ENCODE measurements around the gene GK.

GK gene

DNA sequence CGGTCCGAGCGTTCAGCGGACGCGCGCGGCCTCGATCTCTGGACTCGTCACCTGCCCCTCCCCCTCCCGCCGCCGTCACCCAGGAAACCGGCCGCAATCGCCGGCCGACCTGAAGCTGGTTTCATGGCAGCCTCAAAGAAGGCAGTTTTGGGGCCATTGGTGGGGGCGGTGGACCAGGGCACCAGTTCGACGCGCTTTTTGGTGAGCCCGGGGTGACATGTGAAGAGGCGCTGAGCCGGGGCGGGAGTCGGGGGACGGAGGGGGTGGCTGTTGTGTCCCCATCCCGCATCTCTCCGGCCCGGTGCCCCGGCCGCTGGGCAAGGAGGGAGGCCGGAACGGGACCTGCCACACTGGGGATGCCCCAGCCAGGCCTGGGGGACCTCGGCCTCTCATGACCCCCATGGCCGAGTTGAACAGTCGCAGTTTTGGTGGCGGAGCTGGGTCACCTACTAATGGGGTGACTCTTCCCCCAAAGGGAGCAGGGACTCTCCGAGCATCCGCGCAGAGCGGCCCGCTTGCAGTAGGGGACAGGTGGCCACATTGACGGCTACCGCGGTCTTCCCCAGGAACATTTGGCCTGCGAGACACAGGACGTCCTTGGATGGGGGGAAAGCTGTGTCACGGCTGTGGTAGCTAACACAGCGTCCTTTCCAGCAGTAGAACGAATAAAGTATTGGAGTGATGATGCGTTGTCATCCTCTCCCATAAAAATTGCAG lies at the start of gene GK:
GK (plus strand) TSS at position 9 of the 717 bp plus-strand sequence; CDS start at position 124, 115 bp downstream.
- peaks cover 7% of the 10 kb centered on the region for H3K4me1 ChIP-seq (ENCODE audit: insufficient read depth, poor library complexity, severe bottlenecking)
- ATAC-seq (ENCODE audit: low read depth) (no peak), DNase-seq (ENCODE audit: low spot score) (no peak)
- H3K36me3 ChIP-seq (ENCODE audit: low read depth): no peaks in the 10 kb centered on the region
- no peaks in the 10 kb centered on the region for H3K27me3 ChIP-seq (ENCODE audit: insufficient read depth, poor library complexity, severe bottlenecking)
- TF ChIP-seq, protein P1, sequence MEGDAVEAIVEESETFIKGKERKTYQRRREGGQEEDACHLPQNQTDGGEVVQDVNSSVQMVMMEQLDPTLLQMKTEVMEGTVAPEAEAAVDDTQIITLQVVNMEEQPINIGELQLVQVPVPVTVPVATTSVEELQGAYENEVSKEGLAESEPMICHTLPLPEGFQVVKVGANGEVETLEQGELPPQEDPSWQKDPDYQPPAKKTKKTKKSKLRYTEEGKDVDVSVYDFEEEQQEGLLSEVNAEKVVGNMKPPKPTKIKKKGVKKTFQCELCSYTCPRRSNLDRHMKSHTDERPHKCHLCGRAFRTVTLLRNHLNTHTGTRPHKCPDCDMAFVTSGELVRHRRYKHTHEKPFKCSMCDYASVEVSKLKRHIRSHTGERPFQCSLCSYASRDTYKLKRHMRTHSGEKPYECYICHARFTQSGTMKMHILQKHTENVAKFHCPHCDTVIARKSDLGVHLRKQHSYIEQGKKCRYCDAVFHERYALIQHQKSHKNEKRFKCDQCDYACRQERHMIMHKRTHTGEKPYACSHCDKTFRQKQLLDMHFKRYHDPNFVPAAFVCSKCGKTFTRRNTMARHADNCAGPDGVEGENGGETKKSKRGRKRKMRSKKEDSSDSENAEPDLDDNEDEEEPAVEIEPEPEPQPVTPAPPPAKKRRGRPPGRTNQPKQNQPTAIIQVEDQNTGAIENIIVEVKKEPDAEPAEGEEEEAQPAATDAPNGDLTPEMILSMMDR (IDR thresholded peaks at IDR 0.05; ENCODE audit: poor library complexity, severe bottlenecking): no peak
- no peak within 1 kb of the TSS for H3K27ac ChIP-seq (ENCODE audit: poor library complexity, severe bottlenecking)
- no peaks in the 10 kb centered on the region for H3K9me3 ChIP-seq (ENCODE audit: severe bottlenecking)
- peak within 1 kb of the TSS; percentile 55 for H3K4me3 ChIP-seq (ENCODE audit: severe bottlenecking)

DNA sequence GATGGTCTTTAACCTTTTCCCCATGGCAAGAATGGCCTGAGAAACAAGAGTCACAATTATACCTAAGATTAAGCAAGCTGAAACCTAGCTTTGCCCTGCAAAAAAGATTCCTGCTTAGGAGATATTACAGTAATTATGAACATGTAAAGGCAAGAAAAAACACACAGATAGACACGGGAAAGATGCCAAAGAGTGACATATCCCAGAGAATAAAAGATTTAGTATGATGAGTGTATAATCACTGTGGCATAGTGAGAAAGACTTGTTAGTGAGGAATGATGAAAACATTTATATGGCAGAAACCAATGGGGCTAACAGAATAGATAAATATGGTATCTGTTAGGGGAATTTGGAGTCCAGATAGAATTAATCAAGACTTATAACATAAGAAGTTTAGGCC lies 46.1 kb upstream of the GK start:
- Histone ChIP-seq H3K9me3 (ENCODE audit: severe bottlenecking) (no peaks in the 10 kb centered on the region), H3K27me3 (ENCODE audit: insufficient read depth, poor library complexity, severe bottlenecking) (no peaks in the 10 kb centered on the region), H3K4me1 (ENCODE audit: insufficient read depth, poor library complexity, severe bottlenecking) (no peaks in the 10 kb centered on the region), H3K27ac (ENCODE audit: poor library complexity, severe bottlenecking) (no peak overlapping the region), H3K4me3 (ENCODE audit: severe bottlenecking) (no peak overlapping the region), H3K36me3 (ENCODE audit: low read depth) (no peaks in the 10 kb centered on the region)
- ATAC-seq (ENCODE audit: low read depth) (peak; percentile 29; the same call in 1 of the 3 replicates), DNase-seq (ENCODE audit: low spot score) (no peak)
- TF ChIP-seq, protein P1 (IDR thresholded peaks at IDR 0.05; ENCODE audit: poor library complexity, severe bottlenecking): no peak

DNA sequence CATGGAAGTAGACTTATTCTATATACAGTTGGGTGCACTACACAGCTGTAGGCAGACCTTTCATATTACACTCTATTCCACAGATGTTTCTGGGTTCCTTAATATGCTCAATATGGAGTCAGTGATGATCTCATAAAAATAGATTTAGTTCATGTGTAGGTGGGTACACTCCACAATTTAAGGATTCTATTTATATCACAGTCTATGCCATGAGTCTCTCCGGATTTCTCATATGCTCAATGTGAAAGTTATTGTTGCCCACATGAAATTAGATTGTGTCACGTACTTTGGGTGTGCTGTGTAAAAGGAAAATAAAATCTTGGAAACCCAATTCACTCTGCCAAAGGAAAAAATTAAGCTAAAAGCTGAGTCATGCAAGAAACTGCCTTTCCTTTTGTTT lies 43.2 kb upstream of the GK start:
- Histone ChIP-seq H3K27ac (ENCODE audit: poor library complexity, severe bottlenecking) (no peak overlapping the region), H3K9me3 (ENCODE audit: severe bottlenecking) (no peaks in the 10 kb centered on the region), H3K36me3 (ENCODE audit: low read depth) (no peaks in the 10 kb centered on the region), H3K27me3 (ENCODE audit: insufficient read depth, poor library complexity, severe bottlenecking) (no peaks in the 10 kb centered on the region), H3K4me1 (ENCODE audit: insufficient read depth, poor library complexity, severe bottlenecking) (no peaks in the 10 kb centered on the region), H3K4me3 (ENCODE audit: severe bottlenecking) (no peak overlapping the region)
- DNase-seq (ENCODE audit: low spot score) (no peak), ATAC-seq (ENCODE audit: low read depth) (no peak)
- TF ChIP-seq, protein P1 (IDR thresholded peaks at IDR 0.05; ENCODE audit: poor library complexity, severe bottlenecking): no peak

DNA sequence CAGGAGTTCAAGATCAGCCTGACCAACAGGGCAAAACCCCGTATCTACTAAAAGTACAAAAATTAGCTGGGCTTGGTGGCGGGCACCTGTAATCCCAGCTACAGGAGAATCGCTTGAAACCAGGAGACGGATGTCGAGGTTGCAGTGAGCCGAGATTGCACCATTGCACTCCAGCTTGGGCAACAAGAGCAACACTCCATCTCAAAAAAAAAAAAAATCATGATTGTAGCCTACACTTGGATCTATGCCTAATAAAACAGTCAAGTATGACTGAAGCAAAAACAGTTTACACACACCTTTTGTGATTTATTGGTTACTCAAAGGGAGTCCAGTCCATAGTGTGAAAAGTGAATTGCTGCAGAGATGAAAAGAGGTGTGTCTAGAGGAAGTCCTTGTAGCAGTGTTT lies 41.0 kb upstream of the GK start:
- Histone ChIP-seq H3K27ac (ENCODE audit: poor library complexity, severe bottlenecking) (no peak overlapping the region), H3K4me1 (ENCODE audit: insufficient read depth, poor library complexity, severe bottlenecking) (no peaks in the 10 kb centered on the region), H3K27me3 (ENCODE audit: insufficient read depth, poor library complexity, severe bottlenecking) (no peaks in the 10 kb centered on the region), H3K36me3 (ENCODE audit: low read depth) (no peaks in the 10 kb centered on the region), H3K4me3 (ENCODE audit: severe bottlenecking) (no peak overlapping the region), H3K9me3 (ENCODE audit: severe bottlenecking) (no peaks in the 10 kb centered on the region)
- no peak for DNase-seq (ENCODE audit: low spot score)
- TF ChIP-seq, protein P1 (IDR thresholded peaks at IDR 0.05; ENCODE audit: poor library complexity, severe bottlenecking): no peak
- ATAC-seq (ENCODE audit: low read depth): no peak

DNA sequence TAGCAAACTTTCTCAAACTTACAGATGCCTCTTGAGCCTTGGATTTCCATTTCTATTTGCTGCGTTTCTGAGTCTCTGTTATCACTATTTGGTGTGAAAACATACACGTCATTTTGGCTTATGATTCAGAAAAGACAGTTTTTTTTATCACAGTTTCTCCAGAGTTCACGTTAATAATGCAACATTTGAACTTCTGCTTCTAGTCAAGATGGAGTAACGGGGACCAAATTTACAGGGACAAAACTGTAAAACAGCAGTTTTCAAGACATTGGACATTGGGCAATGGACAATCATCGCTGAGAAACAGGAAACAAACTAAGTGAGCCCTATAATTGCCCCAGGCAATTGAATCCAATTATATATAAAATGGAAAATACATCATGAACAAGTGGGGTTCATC lies 39.5 kb upstream of the GK start:
- H3K9me3 ChIP-seq (ENCODE audit: severe bottlenecking): no peaks in the 10 kb centered on the region
- H3K4me1 ChIP-seq (ENCODE audit: insufficient read depth, poor library complexity, severe bottlenecking): no peaks in the 10 kb centered on the region
- H3K36me3 ChIP-seq (ENCODE audit: low read depth): no peaks in the 10 kb centered on the region
- no peak overlapping the region for H3K27ac ChIP-seq (ENCODE audit: poor library complexity, severe bottlenecking)
- no peak for DNase-seq (ENCODE audit: low spot score)
- H3K4me3 ChIP-seq (ENCODE audit: severe bottlenecking): no peak overlapping the region
- no peak for ATAC-seq (ENCODE audit: low read depth)
- no peaks in the 10 kb centered on the region for H3K27me3 ChIP-seq (ENCODE audit: insufficient read depth, poor library complexity, severe bottlenecking)
- TF ChIP-seq, protein P1 (IDR thresholded peaks at IDR 0.05; ENCODE audit: poor library complexity, severe bottlenecking): no peak
